ENCODE measurements around the gene GCDH.

Gene GCDH

DNA sequence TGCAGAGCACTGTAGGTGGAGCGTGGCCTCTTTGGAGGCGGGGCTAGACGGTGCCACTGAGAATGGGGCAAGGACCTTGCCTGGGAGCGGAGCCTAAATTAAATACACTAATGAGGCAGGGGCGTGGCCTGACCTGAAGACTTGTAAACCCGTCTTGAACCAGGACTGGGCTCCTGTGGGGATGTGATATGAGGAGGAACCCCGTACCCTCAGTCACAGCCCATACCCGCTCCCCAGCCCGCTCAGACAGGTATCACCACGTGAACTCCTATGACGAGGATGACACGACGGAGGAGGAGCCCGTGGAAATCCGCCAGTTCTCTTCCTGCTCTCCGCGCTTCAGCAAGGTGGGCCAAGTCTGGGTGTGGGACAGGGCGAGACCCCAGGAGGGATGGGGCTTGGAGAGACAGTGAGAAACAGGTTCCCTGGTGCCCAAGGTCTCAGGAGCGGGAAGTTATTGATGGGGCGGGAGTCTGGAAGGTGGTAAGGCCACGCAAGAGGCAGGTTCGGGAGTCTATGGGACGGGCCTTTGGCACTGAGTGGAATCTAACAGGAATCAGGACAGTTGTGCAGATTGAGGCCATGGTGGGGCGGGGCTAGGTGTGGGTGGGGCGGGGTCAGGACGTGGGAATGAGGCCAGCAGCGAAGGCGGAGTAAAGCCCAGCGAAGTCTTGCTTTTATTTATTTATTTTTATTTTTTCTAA, 24.4 kb upstream of the GCDH start:
- H3K27me3 Mint-ChIP-seq, result no peaks in the 10 kb centered on the region
- peak overlapping the region; percentile 34 for H3K27ac Mint-ChIP-seq
- H3K4me3 Mint-ChIP-seq, result peak overlapping the region; percentile 85
- H3K4me1 Mint-ChIP-seq (ENCODE audit: low read depth), result peaks cover 6% of the 10 kb centered on the region
- H3K9me3 Mint-ChIP-seq (ENCODE audit: low read depth), result no peaks in the 10 kb centered on the region
- no peaks in the 10 kb centered on the region for H3K36me3 Mint-ChIP-seq

- peaks cover 5% of the 10 kb centered on the region for H3K36me3 Mint-ChIP-seq
- no peaks in the 10 kb centered on the region for H3K9me3 Mint-ChIP-seq (ENCODE audit: low read depth)
- no peaks in the 10 kb centered on the region for H3K27me3 Mint-ChIP-seq
- no peak overlapping the region for H3K27ac Mint-ChIP-seq
- H3K4me3 Mint-ChIP-seq, result peak overlapping the region; percentile 85
- H3K4me1 Mint-ChIP-seq (ENCODE audit: low read depth), result peaks cover 6% of the 10 kb centered on the region
Observed at GRCh38 chr19:12867120-12868099, 23.6 kb upstream of the GCDH start.

GRCh38 chr19:12868540-12869112, 22.3 kb upstream of the GCDH start:
- Mint-ChIP-seq H3K27me3 (no peaks in the 10 kb centered on the region), H3K4me3 (peak overlapping the region; percentile 21), H3K4me1 (ENCODE audit: low read depth) (peaks cover 6% of the 10 kb centered on the region), H3K9me3 (ENCODE audit: low read depth) (no peaks in the 10 kb centered on the region), H3K36me3 (peaks cover 9% of the 10 kb centered on the region), H3K27ac (no peak overlapping the region)

DNA sequence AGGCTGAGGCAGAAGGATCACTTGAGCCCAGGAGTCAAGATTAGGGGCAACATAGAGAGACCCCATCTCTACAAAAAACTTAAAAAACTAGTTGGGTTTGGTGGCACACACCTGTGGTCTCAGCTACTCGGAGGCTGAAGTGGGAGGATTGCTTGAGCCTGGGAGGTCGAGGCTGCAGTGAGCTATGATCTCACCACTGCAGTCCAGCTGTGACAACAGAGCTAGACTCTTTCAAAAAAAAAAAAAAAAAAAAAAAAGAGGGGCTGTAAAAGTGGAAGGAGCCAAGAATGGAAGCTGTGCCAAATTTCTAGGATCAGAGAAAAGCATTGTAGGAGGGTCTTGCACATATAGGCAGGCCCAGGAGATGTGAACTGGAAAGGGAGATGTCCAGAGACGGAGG, 19.3 kb upstream of the GCDH start:
- H3K36me3 Mint-ChIP-seq, result peaks cover 9% of the 10 kb centered on the region
- peaks cover 3% of the 10 kb centered on the region for H3K4me1 Mint-ChIP-seq (ENCODE audit: low read depth)
- no peaks in the 10 kb centered on the region for H3K27me3 Mint-ChIP-seq
- H3K27ac Mint-ChIP-seq, result no peak overlapping the region
- H3K9me3 Mint-ChIP-seq (ENCODE audit: low read depth), result no peaks in the 10 kb centered on the region
- H3K4me3 Mint-ChIP-seq, result no peak overlapping the region

- Mint-ChIP-seq H3K4me3 (no peak overlapping the region), H3K36me3 (peaks cover 9% of the 10 kb centered on the region), H3K27me3 (no peaks in the 10 kb centered on the region), H3K4me1 (ENCODE audit: low read depth) (no peaks in the 10 kb centered on the region), H3K9me3 (ENCODE audit: low read depth) (no peaks in the 10 kb centered on the region), H3K27ac (no peak overlapping the region)
Observed at GRCh38 chr19:12872255-12872654, 18.7 kb upstream of the GCDH start.

DNA sequence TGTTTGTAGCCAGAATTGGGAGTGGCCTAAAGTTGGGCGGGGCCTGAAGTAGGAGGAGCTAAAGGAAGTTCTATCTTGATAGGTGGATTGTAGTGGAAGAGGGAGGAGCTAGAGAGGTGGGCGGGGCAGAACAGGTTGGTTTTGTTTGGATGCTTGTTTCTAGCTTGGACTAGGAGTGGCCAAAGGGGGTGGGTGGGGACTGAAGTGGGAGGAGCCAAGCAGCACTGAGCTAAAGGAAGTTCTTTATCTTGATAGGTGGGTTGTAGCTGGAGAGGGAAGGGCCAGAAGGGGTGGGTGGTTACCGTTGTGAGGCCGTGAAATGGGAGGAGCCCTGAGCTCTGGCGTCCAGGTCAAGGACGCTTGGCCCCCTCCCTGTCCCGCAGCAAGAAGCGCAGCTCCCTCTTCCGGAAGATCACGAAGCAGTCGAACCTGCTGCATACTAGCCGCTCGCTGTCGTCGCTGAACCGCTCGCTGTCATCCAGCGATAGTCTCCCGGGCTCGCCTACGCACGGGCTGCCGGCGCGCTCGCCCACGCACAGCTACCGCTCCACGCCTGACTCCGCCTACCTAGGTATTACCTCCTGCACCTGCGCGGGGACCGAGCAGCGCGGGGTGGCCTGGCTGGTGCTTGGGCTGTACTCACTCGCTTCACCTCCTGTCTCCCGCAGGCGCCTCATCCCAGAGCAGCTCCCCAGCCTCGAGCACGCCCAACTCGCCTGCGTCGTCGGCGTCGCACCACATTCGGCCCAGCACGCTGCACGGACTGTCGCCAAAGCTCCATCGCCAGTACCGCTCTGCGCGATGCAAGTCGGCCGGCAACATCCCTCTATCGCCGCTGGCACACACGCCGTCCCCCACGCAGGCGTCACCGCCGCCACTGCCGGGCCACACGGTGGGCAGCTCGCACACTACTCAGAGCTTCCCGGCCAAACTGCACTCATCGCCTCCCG, 17.7 kb upstream of the GCDH start:
- Mint-ChIP-seq H3K27ac (no peak overlapping the region), H3K27me3 (no peaks in the 10 kb centered on the region), H3K9me3 (ENCODE audit: low read depth) (no peaks in the 10 kb centered on the region), H3K4me3 (no peak overlapping the region), H3K36me3 (peaks cover 9% of the 10 kb centered on the region), H3K4me1 (ENCODE audit: low read depth) (no peaks in the 10 kb centered on the region)

DNA sequence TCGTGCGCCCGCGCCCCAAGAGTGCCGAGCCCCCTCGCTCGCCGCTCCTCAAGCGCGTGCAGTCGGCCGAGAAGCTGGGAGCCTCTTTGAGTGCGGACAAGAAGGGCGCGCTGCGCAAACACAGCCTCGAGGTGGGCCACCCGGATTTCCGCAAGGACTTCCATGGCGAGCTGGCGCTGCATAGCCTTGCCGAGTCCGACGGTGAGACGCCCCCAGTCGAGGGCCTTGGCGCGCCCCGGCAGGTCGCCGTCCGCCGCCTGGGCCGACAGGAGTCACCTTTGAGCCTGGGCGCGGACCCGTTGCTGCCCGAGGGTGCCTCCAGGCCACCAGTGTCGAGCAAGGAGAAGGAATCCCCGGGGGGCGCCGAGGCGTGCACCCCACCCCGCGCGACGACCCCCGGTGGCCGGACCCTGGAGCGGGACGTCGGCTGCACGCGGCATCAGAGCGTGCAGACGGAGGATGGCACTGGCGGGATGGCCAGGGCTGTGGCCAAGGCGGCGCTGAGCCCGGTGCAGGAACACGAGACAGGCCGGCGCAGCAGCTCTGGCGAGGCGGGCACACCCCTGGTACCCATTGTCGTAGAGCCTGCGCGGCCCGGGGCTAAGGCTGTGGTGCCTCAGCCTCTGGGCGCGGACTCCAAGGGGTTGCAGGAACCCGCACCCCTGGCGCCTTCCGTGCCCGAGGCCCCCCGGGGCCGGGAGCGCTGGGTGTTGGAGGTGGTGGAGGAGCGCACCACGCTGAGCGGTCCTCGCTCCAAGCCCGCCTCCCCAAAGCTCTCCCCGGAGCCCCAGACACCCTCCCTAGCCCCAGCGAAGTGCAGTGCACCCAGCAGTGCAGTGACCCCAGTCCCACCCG, 16.8 kb upstream of the GCDH start:
- H3K27me3 Mint-ChIP-seq, result no peaks in the 10 kb centered on the region
- no peak overlapping the region for H3K27ac Mint-ChIP-seq
- no peaks in the 10 kb centered on the region for H3K9me3 Mint-ChIP-seq (ENCODE audit: low read depth)
- peaks cover 9% of the 10 kb centered on the region for H3K36me3 Mint-ChIP-seq
- H3K4me1 Mint-ChIP-seq (ENCODE audit: low read depth), result no peaks in the 10 kb centered on the region
- no peak overlapping the region for H3K4me3 Mint-ChIP-seq

DNA sequence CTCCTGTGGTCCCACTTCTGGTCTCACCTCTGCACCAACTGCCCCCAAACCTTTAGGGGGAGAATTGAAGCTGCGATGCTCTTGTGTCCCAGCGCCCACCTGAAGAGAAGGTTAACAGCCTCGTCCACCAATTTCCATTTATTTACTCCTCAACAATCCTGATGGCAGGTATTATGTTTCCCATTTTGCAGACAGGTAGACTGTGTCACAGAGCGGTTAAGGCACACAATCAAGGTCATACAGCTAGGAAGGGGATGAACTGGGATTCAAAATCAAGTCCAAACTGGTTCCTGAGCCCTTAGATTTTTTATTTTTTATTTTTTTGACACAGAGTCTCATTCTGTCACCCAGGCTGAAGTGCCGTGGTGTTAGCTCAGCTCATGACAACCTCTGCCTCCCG, 15.9 kb upstream of the GCDH start:
- no peak overlapping the region for H3K4me3 Mint-ChIP-seq

GRCh38 chr19:12880551-12881171, 10.3 kb upstream of the GCDH start:
- H3K4me1 Mint-ChIP-seq (ENCODE audit: low read depth), result peaks cover 16% of the 10 kb centered on the region
- no peaks in the 10 kb centered on the region for H3K9me3 Mint-ChIP-seq (ENCODE audit: low read depth)
- peak overlapping the region; percentile 89 for H3K4me3 Mint-ChIP-seq
- no peaks in the 10 kb centered on the region for H3K27me3 Mint-ChIP-seq
- no peaks in the 10 kb centered on the region for H3K36me3 Mint-ChIP-seq
- peak overlapping the region; percentile 50 for H3K27ac Mint-ChIP-seq

More for the DNA sequence above, 15.9 kb upstream of the GCDH start:
- H3K4me1 Mint-ChIP-seq (ENCODE audit: low read depth), result peaks cover 3% of the 10 kb centered on the region
- H3K9me3 Mint-ChIP-seq (ENCODE audit: low read depth), result no peaks in the 10 kb centered on the region
- H3K27me3 Mint-ChIP-seq, result no peaks in the 10 kb centered on the region
- peaks cover 9% of the 10 kb centered on the region for H3K36me3 Mint-ChIP-seq
- H3K27ac Mint-ChIP-seq, result no peak overlapping the region

DNA sequence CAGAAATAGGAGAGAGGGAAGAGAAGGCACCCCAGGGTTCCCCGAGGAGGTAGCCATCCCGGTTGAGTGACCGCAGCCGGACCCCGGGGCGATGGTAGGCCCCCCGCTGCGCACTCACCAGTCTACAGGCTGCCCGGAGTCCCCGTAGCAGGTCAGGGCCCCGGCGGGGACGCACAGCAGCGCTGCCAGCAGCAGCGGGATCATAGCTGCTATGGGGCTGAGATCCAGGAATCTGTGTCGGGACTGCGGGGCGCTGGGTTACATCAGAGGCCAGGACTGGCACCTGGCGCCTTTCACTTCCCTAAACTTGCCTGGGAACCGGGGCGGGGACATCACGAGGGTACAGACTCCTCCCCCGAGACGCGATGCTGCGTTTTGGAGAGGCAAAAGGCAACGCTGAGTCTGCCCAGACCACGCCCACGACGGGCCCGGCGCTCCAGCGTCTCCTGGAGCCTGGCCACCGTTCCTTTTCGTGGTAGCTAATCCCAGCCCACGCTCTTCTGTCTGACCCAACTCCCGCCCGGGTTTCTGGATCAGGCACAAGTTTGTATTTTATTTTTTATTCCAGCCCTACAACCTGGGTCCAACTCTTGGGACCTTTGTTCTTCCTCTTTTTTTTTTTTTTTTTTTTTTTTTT, 9.7 kb upstream of the GCDH start, which contains the start of gene DNASE2:
Gene DNASE2 (minus strand): TSS at position 278 of the 637 bp plus-strand sequence. CDS start 74 bp downstream, at position 204.
- no peaks in the 10 kb centered on the region for H3K27me3 Mint-ChIP-seq
- no peaks in the 10 kb centered on the region for H3K9me3 Mint-ChIP-seq (ENCODE audit: low read depth)
- peak within 1 kb of the TSS; percentile 89 for H3K4me3 Mint-ChIP-seq
- no peaks in the 10 kb centered on the region for H3K36me3 Mint-ChIP-seq
- peaks cover 16% of the 10 kb centered on the region for H3K4me1 Mint-ChIP-seq (ENCODE audit: low read depth)
- H3K27ac Mint-ChIP-seq, result peak within 1 kb of the TSS; percentile 58

DNA sequence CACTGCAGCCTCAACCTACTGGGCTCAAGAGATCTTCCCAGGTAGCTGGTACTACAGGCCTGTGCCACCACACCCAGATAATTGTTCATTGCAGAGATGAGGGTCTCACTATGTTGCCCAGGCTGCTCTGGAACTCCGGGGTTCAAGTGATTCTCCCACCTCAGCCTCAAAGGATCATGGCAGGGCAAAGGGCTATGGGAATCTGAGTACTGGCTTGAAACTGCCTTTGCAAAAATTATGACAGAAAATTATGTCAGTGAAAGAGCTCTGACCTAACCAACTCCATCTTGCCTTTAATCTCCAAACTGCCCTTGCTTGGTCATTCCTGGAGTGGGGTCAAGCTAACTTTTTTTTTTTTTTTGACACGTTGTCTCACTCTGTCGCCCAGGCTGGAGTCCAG, 8.4 kb upstream of the GCDH start:
- peaks cover 16% of the 10 kb centered on the region for H3K4me1 Mint-ChIP-seq (ENCODE audit: low read depth)
- H3K36me3 Mint-ChIP-seq, result no peaks in the 10 kb centered on the region

GRCh38 chr19:12884202-12884601, 6.8 kb upstream of the GCDH start:
- no peaks in the 10 kb centered on the region for H3K9me3 Mint-ChIP-seq (ENCODE audit: low read depth)
- H3K36me3 Mint-ChIP-seq, result no peaks in the 10 kb centered on the region
- no peaks in the 10 kb centered on the region for H3K27me3 Mint-ChIP-seq
- no peak overlapping the region for H3K27ac Mint-ChIP-seq
- peak overlapping the region; percentile 22 for H3K4me3 Mint-ChIP-seq
- H3K4me1 Mint-ChIP-seq (ENCODE audit: low read depth), result peaks cover 18% of the 10 kb centered on the region

More for the DNA sequence above, 8.4 kb upstream of the GCDH start:
- Mint-ChIP-seq H3K27ac (no peak overlapping the region), H3K4me3 (peak overlapping the region; percentile 89), H3K27me3 (no peaks in the 10 kb centered on the region), H3K9me3 (ENCODE audit: low read depth) (no peaks in the 10 kb centered on the region)

DNA sequence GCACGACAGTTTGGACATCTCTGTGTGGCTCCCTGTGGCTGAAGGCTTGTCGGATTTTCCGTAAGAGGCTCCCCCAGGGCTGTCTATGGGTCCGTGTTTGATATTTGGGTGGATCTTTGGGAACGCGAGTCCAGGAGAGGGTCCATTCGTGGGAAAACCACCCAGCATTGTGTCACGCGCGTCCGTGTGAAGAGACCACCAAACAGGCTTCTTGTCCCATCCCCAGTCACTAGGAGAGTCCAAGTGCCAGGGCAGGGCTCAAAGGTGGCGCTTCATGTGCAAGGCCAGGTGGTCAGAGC, 6.4 kb upstream of the GCDH start:
- Mint-ChIP-seq H3K27me3 (no peaks in the 10 kb centered on the region), H3K4me3 (peak overlapping the region; percentile 87), H3K27ac (peak overlapping the region; percentile 85), H3K9me3 (ENCODE audit: low read depth) (no peaks in the 10 kb centered on the region), H3K4me1 (ENCODE audit: low read depth) (peaks cover 18% of the 10 kb centered on the region), H3K36me3 (no peaks in the 10 kb centered on the region)

Data from activated naive CD8-positive, alpha-beta T cell (primary cell).